OCI-LY3 (cell line): Measurements from ENCODE around the gene HRH1.

Experiments
- CTCF ChIP-seq: fragments of 200-600, 300-600 bp; sonication (generic); IDR thresholded peaks from 2 replicates; pipeline ENCODE4 v1.5.1; 2014; ENCODE audit warnings: antibody characterized with exemption, low read length, low read depth
- EZH2phosphoT487 ChIP-seq: fragments of 200-600 bp; shearing (Covaris generic); IDR thresholded peaks from 2 replicates; pipeline ENCODE4 v1.6.1; 2018; ENCODE audit warnings: antibody characterized with exemption, mixed run types, low read depth

- TF ChIP-seq CTCF (peak; percentile 24; the same call in 1 of the 2 replicates), EZH2phosphoT487 (no peak)
These were observed 106.2 kb downstream of the HRH1 start for GRCh38 chr3:11260460-11260859.
